Measurements from ENCODE around the gene DTX3. TPM values are rescaled to one million over a fixed set of nuclear protein-coding genes. Genes with fewer than 3 reads are reported as not detected.

DTX3 gene
- total and polyA plus RNA-seq, 4 experiments from 2014 or later: 4.2 to 37.1 (median 20.0) TPM

- H3K4me3 Mint-ChIP-seq: no peak overlapping the region
- no peaks in the 10 kb centered on the region for H3K36me3 Mint-ChIP-seq
- H3K27me3 ChIP-seq (ENCODE audit: insufficient read depth, low read length): peaks cover 86% of the 10 kb centered on the region
- no peak for DNase-seq
- H3K4me1 Mint-ChIP-seq: peaks cover 26 to 41% (median 33%) of the 10 kb centered on the region in 4 donors
- peaks cover 83% of the 10 kb centered on the region in 2 donors for H3K27me3 Mint-ChIP-seq
- peaks cover 36% of the 10 kb centered on the region for H3K4me1 ChIP-seq (ENCODE audit: insufficient read depth, low read length)
- no peak overlapping the region for H3K27ac ChIP-seq (ENCODE audit: low read depth, low read length)
- H3K27ac Mint-ChIP-seq: peak overlapping the region in 1 of 7 donors; percentile 59
- H3K9me3 Mint-ChIP-seq: no peaks in the 10 kb centered on the region
- H3K36me3 ChIP-seq (ENCODE audit: insufficient read depth, low read length): no peaks in the 10 kb centered on the region
- intact Hi-C loops (cut with micrococcal nuclease): no loop called here
- POLR2A ChIA-PET (ENCODE audit: partially characterized antibody): interaction anchor here (1.2 kb wide), 1 partner anchor 40 kb away, joined by 5 read pairs; no protein-coding TSS in a partner anchor
- no peak overlapping the region for H3K4me3 ChIP-seq (ENCODE audit: low read length in 2 of 2)
- CTCF ChIA-PET (ENCODE audit: partially characterized antibody): interaction anchor here (0.9 to 4.1 kb wide), 5 partner anchors 10 to 165 kb away, joined by 3 to 50 read pairs (median 8); partner anchors contain the start of genes B4GALNT1 and GLI1
- H3K9me3 ChIP-seq (ENCODE audit: control insufficient read depth in 1 of 2, low read length in 2 of 2): no peaks in the 10 kb centered on the region
Measured at GRCh38 chr12:57623385-57623784, 18.8 kb downstream of the DTX3 start.

DNA sequence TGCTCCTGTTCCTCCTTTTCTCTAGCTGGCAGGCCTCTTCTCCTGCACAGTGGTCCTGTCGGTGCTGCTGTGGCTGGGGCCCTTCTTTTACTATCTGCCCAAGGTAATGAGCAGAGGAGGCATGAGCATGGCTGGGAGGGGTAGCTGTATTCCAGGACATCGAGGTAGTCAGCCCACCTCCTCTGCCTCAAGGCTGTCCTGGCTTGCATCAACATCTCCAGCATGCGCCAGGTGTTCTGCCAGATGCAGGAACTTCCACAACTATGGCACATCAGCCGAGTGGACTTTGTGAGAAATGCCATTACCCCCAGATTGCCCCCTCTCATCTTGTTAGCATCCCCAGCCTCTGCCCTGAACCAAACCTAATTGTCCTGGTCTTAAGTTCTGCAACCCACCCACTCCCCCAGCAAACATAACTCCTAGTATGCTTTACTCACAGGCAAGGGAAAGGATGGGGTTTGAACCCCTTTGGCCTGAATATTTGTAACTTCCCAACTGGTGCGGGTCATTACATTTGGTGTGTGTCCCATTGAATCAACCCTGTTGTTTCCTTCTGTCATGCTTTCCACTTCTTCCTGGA is 19.3 kb downstream of the DTX3 start:
- H3K9me3 Mint-ChIP-seq: no peaks in the 10 kb centered on the region
- Histone ChIP-seq H3K4me1 (ENCODE audit: insufficient read depth, low read length) (peaks cover 36% of the 10 kb centered on the region), H3K27me3 (ENCODE audit: insufficient read depth, low read length) (peaks cover 88% of the 10 kb centered on the region), H3K9me3 (ENCODE audit: control insufficient read depth in 1 of 2, low read length in 2 of 2) (no peaks in the 10 kb centered on the region), H3K27ac (ENCODE audit: low read depth, low read length) (no peak overlapping the region), H3K4me3 (ENCODE audit: low read length in 2 of 2) (no peak overlapping the region), H3K36me3 (ENCODE audit: insufficient read depth, low read length) (no peaks in the 10 kb centered on the region)
- peak overlapping the region in 1 of 7 donors; percentile 59 for H3K27ac Mint-ChIP-seq
- ChIA-PET CTCF (ENCODE audit: partially characterized antibody) (interaction anchor here (0.9 to 2.1 kb wide), 3 partner anchors 9 to 42 kb away, joined by 3 to 8 read pairs (median 4); partner anchors contain the start of gene B4GALNT1), POLR2A (ENCODE audit: partially characterized antibody) (no interaction called here)
- H3K4me1 Mint-ChIP-seq: peaks cover 25 to 40% (median 31%) of the 10 kb centered on the region in 4 donors
- no peak for DNase-seq
- peaks cover 81 to 85% of the 10 kb centered on the region in 2 donors for H3K27me3 Mint-ChIP-seq
- intact Hi-C loops (cut with micrococcal nuclease): no loop called here
- no peak overlapping the region for H3K4me3 Mint-ChIP-seq
- H3K36me3 Mint-ChIP-seq: no peaks in the 10 kb centered on the region

DNA sequence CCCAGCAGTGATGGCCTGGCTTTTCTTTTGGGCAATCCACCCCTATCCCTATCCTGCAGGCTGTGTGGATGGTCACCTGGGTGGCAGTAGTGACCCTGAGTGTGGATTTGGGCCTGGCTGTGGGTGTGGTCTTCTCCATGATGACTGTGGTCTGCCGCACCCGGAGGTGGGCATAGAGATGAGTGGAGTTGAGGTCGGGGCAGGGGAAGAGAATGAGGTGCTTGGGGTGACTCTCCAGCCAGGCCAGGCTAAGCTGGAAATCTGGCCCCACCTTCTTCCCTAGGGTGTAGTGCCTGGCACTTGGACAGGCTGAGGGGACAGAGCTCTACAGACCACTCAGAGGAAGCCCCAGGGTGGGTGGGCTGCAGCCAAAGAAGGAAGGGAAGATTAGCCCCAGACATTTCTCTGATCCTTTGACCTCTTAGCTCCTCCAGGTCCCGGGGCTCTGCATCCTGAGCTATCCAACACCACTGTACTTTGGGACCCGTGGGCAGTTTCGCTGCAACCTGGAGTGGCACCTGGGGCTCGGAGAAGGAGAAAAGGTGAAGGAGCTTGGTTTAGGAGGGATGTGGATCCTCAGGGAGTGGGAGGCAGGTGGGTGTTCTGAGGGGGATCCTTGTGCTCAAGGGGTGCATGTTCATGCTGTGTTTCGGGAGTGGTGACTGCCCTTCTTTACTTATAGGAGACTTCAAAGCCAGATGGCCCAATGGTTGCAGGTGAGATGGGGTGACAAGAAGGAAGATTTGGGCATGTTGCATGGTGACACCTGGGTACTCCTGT is 20.0 kb downstream of the DTX3 start:
- Mint-ChIP-seq H3K4me1 (peaks cover 21 to 34% (median 26%) of the 10 kb centered on the region in 4 donors), H3K27me3 (peaks cover 80 to 85% of the 10 kb centered on the region in 2 donors), H3K36me3 (no peaks in the 10 kb centered on the region), H3K9me3 (no peaks in the 10 kb centered on the region), H3K4me3 (no peak overlapping the region), H3K27ac (no peak overlapping the region)
- no peaks in the 10 kb centered on the region for H3K9me3 ChIP-seq (ENCODE audit: control insufficient read depth in 1 of 2, low read length in 2 of 2)
- no peak for DNase-seq
- no peaks in the 10 kb centered on the region for H3K36me3 ChIP-seq (ENCODE audit: insufficient read depth, low read length)
- peaks cover 81% of the 10 kb centered on the region for H3K27me3 ChIP-seq (ENCODE audit: insufficient read depth, low read length)
- H3K4me3 ChIP-seq (ENCODE audit: low read length in 2 of 2): no peak overlapping the region
- ChIA-PET CTCF (ENCODE audit: partially characterized antibody) (interaction anchor here (0.9 to 2.1 kb wide), 4 partner anchors 8 to 166 kb away, joined by 3 to 8 read pairs (median 4); partner anchors contain the start of gene B4GALNT1), POLR2A (ENCODE audit: partially characterized antibody) (no interaction called here)
- H3K4me1 ChIP-seq (ENCODE audit: insufficient read depth, low read length): peaks cover 31% of the 10 kb centered on the region
- intact Hi-C loops (cut with micrococcal nuclease): no loop called here
- H3K27ac ChIP-seq (ENCODE audit: low read depth, low read length): no peak overlapping the region

DNA sequence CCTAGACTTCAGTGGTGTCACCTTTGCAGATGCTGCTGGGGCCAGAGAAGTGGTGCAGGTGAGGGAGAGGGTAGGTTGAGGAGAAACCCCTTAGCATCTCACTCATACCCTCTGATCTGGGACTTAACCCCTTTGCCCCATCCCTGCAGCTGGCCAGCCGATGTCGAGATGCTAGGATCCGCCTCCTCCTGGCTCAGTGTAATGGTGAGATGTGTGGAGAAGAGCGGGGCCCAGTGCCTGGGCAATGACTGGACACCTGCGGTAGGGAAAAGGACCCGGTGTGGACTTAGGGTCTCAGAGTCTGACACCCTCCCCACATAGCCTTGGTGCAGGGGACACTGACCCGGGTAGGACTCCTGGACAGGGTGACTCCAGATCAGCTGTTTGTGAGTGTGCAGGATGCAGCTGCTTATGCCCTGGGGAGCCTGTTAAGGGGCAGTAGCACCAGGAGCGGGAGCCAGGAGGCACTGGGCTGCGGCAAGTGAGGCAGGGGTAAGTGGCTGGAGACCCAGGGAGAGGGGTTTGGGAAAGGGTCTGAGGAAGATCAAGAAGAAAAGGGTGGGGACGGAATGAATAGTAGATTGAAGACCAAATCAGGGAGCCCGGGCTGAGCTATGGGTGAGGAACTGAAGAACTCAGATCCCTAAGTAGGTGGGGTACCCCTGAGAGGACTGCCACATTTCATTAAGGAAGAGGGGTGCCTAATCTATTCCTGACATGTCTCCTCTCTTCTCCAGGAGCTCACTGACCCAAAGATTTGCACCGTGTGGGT is 20.8 kb downstream of the DTX3 start:
- H3K27me3 ChIP-seq (ENCODE audit: insufficient read depth, low read length): peaks cover 73% of the 10 kb centered on the region
- Mint-ChIP-seq H3K4me3 (no peak overlapping the region), H3K4me1 (peaks cover 16 to 32% (median 22%) of the 10 kb centered on the region in 4 donors), H3K27me3 (peaks cover 77 to 82% of the 10 kb centered on the region in 2 donors), H3K9me3 (no peaks in the 10 kb centered on the region), H3K27ac (no peak overlapping the region), H3K36me3 (no peaks in the 10 kb centered on the region)
- no peak overlapping the region for H3K4me3 ChIP-seq (ENCODE audit: low read length in 2 of 2)
- H3K4me1 ChIP-seq (ENCODE audit: insufficient read depth, low read length): peaks cover 22% of the 10 kb centered on the region
- ChIA-PET POLR2A (ENCODE audit: partially characterized antibody) (no interaction called here), CTCF (ENCODE audit: partially characterized antibody) (interaction anchor here (1.0 to 10.7 kb wide), 3 partner anchors 8 to 167 kb away, joined by 4 to 124 read pairs (median 8); partner anchors contain the start of gene B4GALNT1)
- H3K9me3 ChIP-seq (ENCODE audit: control insufficient read depth in 1 of 2, low read length in 2 of 2): no peaks in the 10 kb centered on the region
- no peak for DNase-seq
- intact Hi-C loops (cut with micrococcal nuclease): no loop called here
- H3K36me3 ChIP-seq (ENCODE audit: insufficient read depth, low read length): no peaks in the 10 kb centered on the region
- no peak overlapping the region for H3K27ac ChIP-seq (ENCODE audit: low read depth, low read length)

GRCh38 chr12:57626111-57626920 is 21.7 kb downstream of the DTX3 start:
- no peak overlapping the region for H3K27ac ChIP-seq (ENCODE audit: low read depth, low read length)
- no peaks in the 10 kb centered on the region for H3K36me3 Mint-ChIP-seq
- intact Hi-C loops (cut with micrococcal nuclease): no loop called here
- H3K27me3 ChIP-seq (ENCODE audit: insufficient read depth, low read length): peaks cover 72% of the 10 kb centered on the region
- H3K9me3 Mint-ChIP-seq: no peaks in the 10 kb centered on the region
- DNase-seq: no peak
- peaks cover 9 to 23% (median 15%) of the 10 kb centered on the region in 4 donors for H3K4me1 Mint-ChIP-seq
- no peaks in the 10 kb centered on the region for H3K36me3 ChIP-seq (ENCODE audit: insufficient read depth, low read length)
- no peaks in the 10 kb centered on the region for H3K9me3 ChIP-seq (ENCODE audit: control insufficient read depth in 1 of 2, low read length in 2 of 2)
- CTCF ChIA-PET (ENCODE audit: partially characterized antibody): interaction anchor here (1.3 to 10.7 kb wide), 2 partner anchors 44 to 168 kb away, joined by 6 to 124 read pairs; no protein-coding TSS in a partner anchor
- H3K4me3 ChIP-seq (ENCODE audit: low read length in 2 of 2): no peak overlapping the region
- H3K4me3 Mint-ChIP-seq: peak overlapping the region in 1 of 8 donors; percentile 18
- POLR2A ChIA-PET (ENCODE audit: partially characterized antibody): no interaction called here
- peaks cover 14% of the 10 kb centered on the region for H3K4me1 ChIP-seq (ENCODE audit: insufficient read depth, low read length)
- peak overlapping the region in 1 of 7 donors; percentile 25 for H3K27ac Mint-ChIP-seq
- H3K27me3 Mint-ChIP-seq: peaks cover 73 to 79% of the 10 kb centered on the region in 2 donors

- Mint-ChIP-seq H3K27ac (no peak overlapping the region), H3K4me3 (peak overlapping the region in 6 of 8 donors; percentile 19 to 78 (median 57)), H3K36me3 (no peaks in the 10 kb centered on the region), H3K4me1 (peaks cover 6 to 20% (median 11%) of the 10 kb centered on the region in 4 donors), H3K27me3 (peaks cover 73 to 77% of the 10 kb centered on the region in 2 donors), H3K9me3 (no peaks in the 10 kb centered on the region)
- Histone ChIP-seq H3K36me3 (ENCODE audit: insufficient read depth, low read length) (no peaks in the 10 kb centered on the region), H3K4me1 (ENCODE audit: insufficient read depth, low read length) (peaks cover 11% of the 10 kb centered on the region), H3K4me3 (ENCODE audit: low read length in 2 of 2) (no peak overlapping the region), H3K27ac (ENCODE audit: low read depth, low read length) (no peak overlapping the region), H3K27me3 (ENCODE audit: insufficient read depth, low read length) (peaks cover 71% of the 10 kb centered on the region), H3K9me3 (ENCODE audit: control insufficient read depth in 1 of 2, low read length in 2 of 2) (no peaks in the 10 kb centered on the region)
- CTCF ChIA-PET (ENCODE audit: partially characterized antibody): interaction anchor here (0.6 to 10.7 kb wide), 6 partner anchors 11 to 168 kb away, joined by 3 to 124 read pairs (median 4); partner anchors contain the start of gene OS9
- no peak for DNase-seq
- intact Hi-C loops (cut with micrococcal nuclease): no loop called here
- POLR2A ChIA-PET (ENCODE audit: partially characterized antibody): interaction anchor here (0.7 to 1.0 kb wide), 2 partner anchors 11 to 114 kb away, joined by 3 read pairs; no protein-coding TSS in a partner anchor
Measured at GRCh38 chr12:57626921-57627445, 22.4 kb downstream of the DTX3 start.
